Neuronal stem cell (in vitro differentiated cells): ENCODE results near the gene IGF1R.

Experiments
- DNase-seq: peaks from one replicate; pipeline ENCODE4 v3.0.0-alpha.2; 2013; ENCODE audit warnings: low spot score
- H2AFZ ChIP-seq: one replicate; pipeline ENCODE4 v1.6.1; 2013; ENCODE audit warnings: mild to moderate bottlenecking, low read length, inconsistent platforms
- H2AK5ac ChIP-seq: 2 replicates; pipeline ENCODE4 v1.6.1; 2013; ENCODE audit warnings: low read depth, mild to moderate bottlenecking, inconsistent platforms, low read length, moderate library complexity, mixed read lengths
- H2BK120ac ChIP-seq: 2 replicates; pipeline ENCODE4 v1.6.1; 2013; ENCODE audit warnings: low read depth, mild to moderate bottlenecking, inconsistent platforms, low read length, moderate library complexity, mixed read lengths
- H2BK12ac ChIP-seq: one replicate; pipeline ENCODE4 v1.6.1; 2013; ENCODE audit warnings: low read length, inconsistent platforms
- H2BK15ac ChIP-seq: 2 replicates; pipeline ENCODE4 v1.6.1; 2013; ENCODE audit warnings: mild to moderate bottlenecking, low read length, inconsistent platforms, mixed read lengths
- H2BK5ac ChIP-seq: one replicate; pipeline ENCODE4 v1.6.1; 2013; ENCODE audit warnings: inconsistent platforms, mild to moderate bottlenecking, low read length, moderate library complexity
- H3K14ac ChIP-seq: one replicate; pipeline ENCODE4 v1.6.1; 2013; ENCODE audit warnings: low read length, inconsistent platforms
- H3K18ac ChIP-seq: 2 replicates; pipeline ENCODE4 v1.6.1; 2013; ENCODE audit warnings: low read length, inconsistent platforms
- H3K23ac ChIP-seq: 2 replicates; pipeline ENCODE4 v1.6.1; 2013; ENCODE audit warnings: low read depth, mild to moderate bottlenecking, mixed read lengths, low read length, inconsistent platforms; ENCODE audit not compliant: poor library complexity
- H3K27ac ChIP-seq: replicated peaks from 3 replicates; pipeline ENCODE4 v1.5.1; 2013; ENCODE audit warnings: low read length, inconsistent platforms
- H3K27me3 ChIP-seq, 3 experiments: 2 replicates each; pipeline ENCODE4 v1.6.1; 2013; ENCODE audit warnings: low read length in 3 of 3, mild to moderate bottlenecking in 2 of 3, inconsistent platforms in 1 of 3, low read depth in 1 of 3, mixed read lengths in 1 of 3, moderate library complexity in 1 of 3; ENCODE audit not compliant: control insufficient read depth in 3 of 3, insufficient read depth in 3 of 3
- H3K36me3 ChIP-seq, 2 donors: replicated peaks in 1 of 2; 2 replicates each; pipeline ENCODE4 v1.6.1; 2013; ENCODE audit warnings: low read length in 2 of 2; ENCODE audit not compliant: control insufficient read depth in 2 of 2, insufficient read depth in 2 of 2
- H3K4ac ChIP-seq: 2 replicates; pipeline ENCODE4 v1.6.1; 2013; ENCODE audit warnings: inconsistent platforms, mild to moderate bottlenecking, low read length, moderate library complexity
- H3K4me1 ChIP-seq, 2 donors: 1 replicate in 1 of 2; 2 replicates in 1 of 2; pipeline ENCODE4 v1.6.1; 2013; ENCODE audit warnings: low read length in 2 of 2, low read depth in 1 of 2; ENCODE audit not compliant: control insufficient read depth in 2 of 2, insufficient read depth in 1 of 2
- H3K4me2 ChIP-seq: one replicate; pipeline ENCODE4 v1.6.1; 2013; ENCODE audit warnings: mild to moderate bottlenecking, low read length, inconsistent platforms; ENCODE audit not compliant: insufficient read depth, poor library complexity, severe bottlenecking
- H3K4me3 ChIP-seq, 2 donors: 2 replicates each; pipeline ENCODE4 v1.5.1; 2013; ENCODE audit warnings: low read length in 2 of 2, mild to moderate bottlenecking in 2 of 2, inconsistent platforms in 1 of 2, moderate library complexity in 1 of 2
- H3K79me1 ChIP-seq: one replicate; pipeline ENCODE4 v1.6.1; 2013; ENCODE audit warnings: low read depth, mild to moderate bottlenecking, inconsistent platforms, low read length, moderate library complexity
- H3K9ac ChIP-seq: one replicate; pipeline ENCODE4 v1.6.1; 2013; ENCODE audit warnings: mild to moderate bottlenecking, low read depth, low read length, inconsistent platforms; ENCODE audit not compliant: poor library complexity
- H3K9me3 ChIP-seq, 2 donors: replicated peaks in 1 of 2; 2 replicates each; pipeline versions ENCODE3 to v1.6.1; 2013; ENCODE audit warnings: low read length in 2 of 2, mild to moderate bottlenecking in 2 of 2, inconsistent platforms in 1 of 2, low read depth in 1 of 2, mixed read lengths in 1 of 2, moderate library complexity in 1 of 2; ENCODE audit not compliant: control insufficient read depth in 2 of 2, insufficient read depth in 1 of 2
- H4K8ac ChIP-seq: one replicate; pipeline ENCODE4 v1.6.1; 2013; ENCODE audit warnings: low read depth, mild to moderate bottlenecking, inconsistent platforms, low read length, moderate library complexity
- H4K91ac ChIP-seq: one replicate; pipeline ENCODE4 v1.6.1; 2013; ENCODE audit warnings: low read length, low read depth, mild to moderate bottlenecking, inconsistent platforms; ENCODE audit not compliant: poor library complexity
- WGBS, 2 donors: extraction: QIAGEN DNeasy Blood & Tissue Kit; methylation state at CpG; one replicate each; pipeline ENCODE4 v1.1.7; 2013; ENCODE audit warnings: missing lambda C conversion rate in 2 of 2, mixed read lengths in 1 of 2; ENCODE audit not compliant: insufficient read length in 2 of 2, insufficient replicate concordance in 1 of 2; ENCODE audit errors: extremely low coverage in 2 of 2; 5-methylcytosine and 5-hydroxymethylcytosine counted together

Gene IGF1R

GRCh38 chr15:98647026-98647773 is 1.1 kb upstream of the IGF1R start:
- Histone ChIP-seq H2BK15ac (no peak overlapping the region), H3K9me3 (no peaks in the 10 kb centered on the region), H2AK5ac (no peak overlapping the region), H3K4me3 (peak overlapping the region; percentile 59 to 88), H2BK12ac (no peak overlapping the region), H3K36me3 (no peaks in the 10 kb centered on the region), H3K4me1 (peaks cover 5 to 10% of the 10 kb centered on the region in 2 donors), H3K79me1 (peaks cover 12% of the 10 kb centered on the region), H4K8ac (no peak overlapping the region), H3K9ac (peak overlapping the region; percentile 77), H3K18ac (peak overlapping the region; percentile 99), H3K4ac (no peak overlapping the region), H2BK120ac (peak overlapping the region; percentile 91), H3K14ac (no peak overlapping the region), H2AFZ (peak overlapping the region; percentile 81), H4K91ac (no peak overlapping the region), H3K23ac (peak overlapping the region; percentile 55), H3K27ac (peak overlapping the region; percentile 94), H2BK5ac (peak overlapping the region; percentile 96), H3K27me3 (no peaks in the 10 kb centered on the region), H3K4me2 (peak overlapping the region; percentile 78)
- no CpG with 5 or more reads among the region's 77 CpGs for WGBS, 2 donors
- peak; percentile 88 for DNase-seq

DNA sequence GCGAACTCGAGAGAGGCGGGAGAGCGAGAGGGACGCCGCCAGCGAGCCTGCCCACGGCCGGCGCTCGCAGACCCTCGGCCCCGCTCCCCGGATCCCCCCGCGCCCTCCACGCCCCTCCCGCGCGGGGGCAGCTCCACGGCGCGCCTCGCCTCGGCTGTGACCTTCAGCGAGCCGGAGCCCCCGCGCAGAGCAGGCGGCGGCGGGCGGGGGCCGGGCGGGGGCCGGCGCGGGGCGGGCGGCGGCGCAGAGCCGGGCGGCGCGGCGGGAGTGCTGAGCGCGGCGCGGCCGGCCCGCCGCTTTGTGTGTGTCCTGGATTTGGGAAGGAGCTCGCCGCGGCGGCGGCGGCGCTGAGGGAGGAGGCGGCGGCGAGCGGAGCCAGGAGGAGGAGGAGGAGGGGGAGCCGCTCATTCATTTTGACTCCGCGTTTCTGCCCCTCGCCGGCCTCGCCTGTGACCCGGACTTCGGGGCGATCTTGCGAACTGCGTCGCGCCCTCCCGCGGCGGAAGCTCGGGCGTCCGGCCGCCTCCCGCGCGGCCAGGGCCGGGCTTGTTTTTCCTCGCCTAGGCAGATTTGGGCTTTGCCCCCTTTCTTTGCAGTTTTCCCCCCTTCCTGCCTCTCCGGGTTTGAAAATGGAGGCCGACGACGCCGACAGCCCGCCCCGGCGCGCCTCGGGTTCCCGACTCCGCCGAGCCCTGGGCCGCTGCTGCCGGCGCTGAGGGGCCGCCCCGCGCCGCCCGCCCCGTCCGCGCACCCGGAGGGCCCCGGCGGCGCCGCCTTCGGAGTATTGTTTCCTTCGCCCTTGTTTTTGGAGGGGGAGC is 524 bp downstream of the IGF1R start:
- no peak overlapping the region for H4K91ac ChIP-seq
- H3K27me3 ChIP-seq: no peaks in the 10 kb centered on the region
- no peaks in the 10 kb centered on the region for H3K9me3 ChIP-seq
- H3K18ac ChIP-seq: peak overlapping the region; percentile 95
- H2AFZ ChIP-seq: peak overlapping the region; percentile 81
- H3K36me3 ChIP-seq: no peaks in the 10 kb centered on the region
- peak overlapping the region; percentile 84 for H2BK5ac ChIP-seq
- WGBS, 2 donors: no CpG with 5 or more reads among the region's 121 CpGs
- peaks cover 7 to 26% of the 10 kb centered on the region in 2 donors for H3K4me1 ChIP-seq
- no peak overlapping the region for H4K8ac ChIP-seq
- peak overlapping the region; percentile 49 for H3K4me2 ChIP-seq
- H3K27ac ChIP-seq: peak overlapping the region; percentile 97
- H3K14ac ChIP-seq: no peak overlapping the region
- peaks cover 12% of the 10 kb centered on the region for H3K79me1 ChIP-seq
- no peak overlapping the region for H2BK120ac ChIP-seq
- peak overlapping the region; percentile 68 for H2AK5ac ChIP-seq
- H2BK12ac ChIP-seq: no peak overlapping the region
- peak overlapping the region; percentile 59 to 100 for H3K4me3 ChIP-seq
- H3K4ac ChIP-seq: no peak overlapping the region
- peak; percentile 72 for DNase-seq
- peak overlapping the region; percentile 81 for H3K9ac ChIP-seq
- H2BK15ac ChIP-seq: no peak overlapping the region
- H3K23ac ChIP-seq: peak overlapping the region; percentile 80

DNA sequence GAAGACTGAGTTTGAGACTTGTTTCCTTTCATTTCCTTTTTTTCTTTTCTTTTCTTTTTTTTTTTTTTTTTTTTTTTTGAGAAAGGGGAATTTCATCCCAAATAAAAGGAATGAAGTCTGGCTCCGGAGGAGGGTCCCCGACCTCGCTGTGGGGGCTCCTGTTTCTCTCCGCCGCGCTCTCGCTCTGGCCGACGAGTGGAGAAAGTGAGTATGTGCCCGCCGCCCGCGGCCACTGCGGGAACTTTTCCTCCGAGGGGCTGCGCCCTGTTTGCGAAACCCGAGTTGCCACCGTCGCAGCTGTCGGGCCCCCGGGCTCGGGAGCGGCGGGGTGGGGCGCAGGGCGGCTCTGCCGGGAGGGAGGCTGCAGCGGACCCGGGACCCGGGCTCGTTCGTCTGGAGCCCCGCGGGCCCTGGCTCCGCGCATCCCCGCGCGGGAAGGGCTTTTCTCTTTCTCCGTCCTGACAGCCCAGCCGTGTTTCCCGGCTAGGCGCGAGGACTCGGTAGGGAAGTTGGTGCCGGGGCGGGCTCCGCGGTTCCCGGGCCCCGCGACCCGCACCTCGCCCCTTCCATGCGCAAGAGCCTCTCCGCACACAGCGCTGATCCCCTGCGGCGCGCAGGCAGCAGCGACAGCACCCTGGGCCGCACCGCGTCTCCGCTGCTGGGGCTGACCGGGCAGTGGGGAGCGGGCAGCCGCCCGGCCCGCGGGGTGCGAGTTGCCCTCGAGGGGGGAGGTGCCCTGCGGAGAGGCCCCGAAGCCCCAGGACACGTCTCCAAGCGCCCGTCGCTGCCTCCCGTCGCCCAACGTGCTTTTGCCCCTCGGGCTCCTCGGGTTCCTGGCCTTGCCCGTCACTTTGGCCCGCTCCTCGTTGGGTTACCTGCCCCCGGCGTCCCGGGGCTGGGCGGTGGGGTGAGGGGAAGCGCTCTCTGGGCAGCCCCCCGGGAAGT is 1.4 kb downstream of the IGF1R start:
- Histone ChIP-seq H4K8ac (no peak overlapping the region), H3K27ac (peak overlapping the region; percentile 97), H3K4me3 (peak overlapping the region; percentile 59 to 100), H2AK5ac (peak overlapping the region; percentile 86), H3K14ac (peak overlapping the region; percentile 98), H3K36me3 (no peaks in the 10 kb centered on the region), H3K4me1 (peaks cover 7 to 28% of the 10 kb centered on the region in 2 donors), H3K9me3 (no peaks in the 10 kb centered on the region), H3K23ac (peak overlapping the region; percentile 50), H3K79me1 (peaks cover 12% of the 10 kb centered on the region), H2AFZ (peak overlapping the region; percentile 81), H3K4me2 (peak overlapping the region; percentile 89), H3K9ac (peak overlapping the region; percentile 98), H3K4ac (peak overlapping the region; percentile 66), H4K91ac (no peak overlapping the region), H2BK15ac (peak overlapping the region; percentile 49), H2BK5ac (peak overlapping the region; percentile 42), H2BK12ac (peak overlapping the region; percentile 4), H2BK120ac (no peak overlapping the region), H3K18ac (peak overlapping the region; percentile 99), H3K27me3 (no peaks in the 10 kb centered on the region)
- whole genome bisulfite sequencing, 2 donors: no CpG with 5 or more reads among the region's 94 CpGs
- no peak for DNase-seq
